SK-N-SH (cell line): ENCODE results near the gene NR3C1. TPM values are rescaled to one million over a fixed set of nuclear protein-coding genes. Genes with fewer than 3 reads are reported as not detected.

ENCODE experiments used
- CTCF ChIA-PET: fragments of 300-600, 350-600 bp; formaldehyde crosslinking; extraction: SDS; loops from one replicate; lab custom pipeline; 2021; lab: Yijun Ruan, JAX
- POLR2A ChIA-PET: fragments of 350-600 bp; sonication (Branson Sonifier 250); formaldehyde crosslinking; extraction: SDS; loops from one replicate; lab custom pipeline; 2020; ENCODE audit warnings: antibody characterized with exemption, inconsistent platforms; lab: Yijun Ruan, JAX
- DNase-seq: peaks from one replicate; pipeline ENCODE4 v3.0.0; 2012
- H2AFZ ChIP-seq: fragments of 200-600 bp; sonication (generic); 2 replicates; pipeline ENCODE4 v1.8.1; 2016; ENCODE audit warnings: antibody characterized with exemption, mild to moderate bottlenecking, low read depth
- H3F3A ChIP-seq: fragments of 200-600 bp; sonication (generic); replicated peaks from 2 replicates; pipeline ENCODE3; 2016; ENCODE audit warnings: antibody characterized with exemption, mild to moderate bottlenecking; ENCODE audit not compliant: insufficient read depth
- H3K27ac ChIP-seq, 2 experiments: fragments of 200-500 bp in 1 of 2; fragments of 200-600 bp in 1 of 2; sonication (Bioruptor generic) in 1 of 2; sonication (generic), shearing (Covaris generic) in 1 of 2; 2 replicates each; pipeline versions ENCODE4 v1.5.1 to v1.6.1; 2014 to 2016; ENCODE audit warnings: low read depth in 2 of 2, inconsistent platforms in 1 of 2, low read length in 1 of 2, mild to moderate bottlenecking in 1 of 2, mixed read lengths in 1 of 2
- H3K27me3 ChIP-seq: fragments of 200-600 bp; sonication (generic), shearing (Covaris generic); 2 replicates; pipeline ENCODE4 v1.6.1; 2016; ENCODE audit warnings: mixed run types; ENCODE audit not compliant: insufficient read depth
- H3K36me3 ChIP-seq, 2 experiments: fragments of 200-500 bp in 1 of 2; fragments of 200-600 bp in 1 of 2; sonication (Bioruptor generic) in 1 of 2; sonication (generic) in 1 of 2; replicated peaks in 1 of 2; 2 replicates each; pipeline versions ENCODE3 to v1.5.1; 2014 to 2016; ENCODE audit warnings: low read length in 1 of 2, mild to moderate bottlenecking in 1 of 2; ENCODE audit not compliant: insufficient read depth in 2 of 2, control insufficient read depth in 1 of 2
- H3K4me1 ChIP-seq, 2 experiments: fragments of 200-500 bp in 1 of 2; fragments of 200-600 bp in 1 of 2; sonication (Bioruptor generic) in 1 of 2; sonication (generic), shearing (Covaris generic) in 1 of 2; 2 replicates each; pipeline versions ENCODE4 v1.5.1 to v1.6.1; 2014 to 2016; ENCODE audit warnings: low read depth in 1 of 2, low read length in 1 of 2, mixed run types in 1 of 2; ENCODE audit not compliant: insufficient read depth in 2 of 2, control insufficient read depth in 1 of 2
- H3K4me2 ChIP-seq: fragments of 200-600 bp; sonication (generic), shearing (Covaris generic); 2 replicates; pipeline ENCODE4 v1.6.1; 2017; ENCODE audit warnings: mixed run types
- H3K4me3 ChIP-seq, 2 experiments: fragments of 200-500 bp in 1 of 2; fragments of 200-600 bp in 1 of 2; sonication (Bioruptor generic) in 1 of 2; sonication (generic), shearing (Covaris generic) in 1 of 2; 2 replicates each; pipeline versions ENCODE4 v1.5.1 to v1.8.1; 2014 to 2016; ENCODE audit warnings: low read depth in 2 of 2, inconsistent platforms in 1 of 2, low read length in 1 of 2, mild to moderate bottlenecking in 1 of 2, mixed read lengths in 1 of 2, moderate library complexity in 1 of 2
- H3K79me2 ChIP-seq: fragments of 200-600 bp; sonication (generic); 2 replicates; pipeline ENCODE4 v1.8.1; 2017; ENCODE audit warnings: mild to moderate bottlenecking; ENCODE audit not compliant: insufficient read depth
- H3K9ac ChIP-seq: fragments of 200-600 bp; sonication (generic); 2 replicates; pipeline ENCODE4 v1.6.1; 2017; ENCODE audit warnings: mixed run types
- H3K9me2 ChIP-seq: fragments of 200-600 bp; sonication (generic); 2 replicates; pipeline ENCODE4 v1.6.1; 2017; ENCODE audit warnings: mixed run types
- H3K9me3 ChIP-seq: fragments of 200-600 bp; sonication (generic); 2 replicates; pipeline ENCODE4 v1.6.1; 2017; ENCODE audit warnings: mixed run types, mild to moderate bottlenecking, moderate library complexity
- H4K20me1 ChIP-seq: fragments of 200-600 bp; sonication (generic); 2 replicates; pipeline ENCODE4 v1.6.1; 2017; ENCODE audit warnings: mild to moderate bottlenecking, mixed run types; ENCODE audit not compliant: insufficient read depth
- CHD2 ChIP-seq: fragments of 150-350 bp; IDR thresholded peaks from 2 replicates; pipeline ENCODE4 v1.6.1; 2018; ENCODE audit warnings: low read length; ENCODE audit not compliant: partially characterized antibody
- ELF1 ChIP-seq: IDR thresholded peaks from 2 replicates; pipeline ENCODE4 v1.4.0; 2012
- FOSL2 ChIP-seq: IDR thresholded peaks from 2 replicates; pipeline ENCODE4 v1.4.0; 2012; ENCODE audit warnings: low read depth, mild to moderate bottlenecking, moderate library complexity, borderline replicate concordance
- GABPA ChIP-seq: IDR thresholded peaks from 2 replicates; pipeline ENCODE4 v1.4.0; 2012; ENCODE audit warnings: low read depth, mild to moderate bottlenecking
- GATA2 ChIP-seq: sonication (generic); formaldehyde crosslinking; IDR thresholded peaks from 2 replicates; pipeline ENCODE4 v1.5.0; 2020; ENCODE audit warnings: mild to moderate bottlenecking, missing genetic modification reagents
- IRF3 ChIP-seq: fragments of 150-350 bp; IDR thresholded peaks from 2 replicates; pipeline ENCODE4 v1.6.1; 2016; ENCODE audit warnings: mild to moderate bottlenecking, low read depth, low read length
- MAX ChIP-seq: IDR thresholded peaks from 2 replicates; pipeline ENCODE4 v1.4.0; 2012; ENCODE audit warnings: low read depth
- MEF2A ChIP-seq: IDR thresholded peaks from 2 replicates; pipeline ENCODE4 v1.4.0; 2012; ENCODE audit warnings: low read depth, borderline replicate concordance
- MXI1 ChIP-seq: IDR thresholded peaks from 2 replicates; pipeline ENCODE4 v1.6.1; 2012; ENCODE audit warnings: mild to moderate bottlenecking, low read depth, low read length, improper control_type of control experiment
- NFIC ChIP-seq: IDR thresholded peaks from 2 replicates; pipeline ENCODE4 v1.4.0; 2012; ENCODE audit warnings: borderline replicate concordance
- NRF1 ChIP-seq: IDR thresholded peaks from 2 replicates; pipeline ENCODE4 v1.6.1; 2012; ENCODE audit warnings: low read depth, mild to moderate bottlenecking, low read length
- RAD21 ChIP-seq: IDR thresholded peaks from 2 replicates; pipeline ENCODE4 v1.6.1; 2012; ENCODE audit warnings: mild to moderate bottlenecking, low read length
- REST ChIP-seq: IDR thresholded peaks from 2 replicates; pipeline ENCODE4 v1.6.1; 2012; ENCODE audit warnings: mild to moderate bottlenecking, low read depth, low read length, moderate library complexity
- RFX5 ChIP-seq: IDR thresholded peaks from 2 replicates; pipeline ENCODE4 v1.6.1; 2012; ENCODE audit warnings: mild to moderate bottlenecking, improper control_type of control experiment, low read length
- RXRA ChIP-seq: IDR thresholded peaks from 2 replicates; pipeline ENCODE4 v1.4.0; 2012; ENCODE audit warnings: low read depth, mild to moderate bottlenecking, borderline replicate concordance
- SIN3A ChIP-seq: IDR thresholded peaks from 2 replicates; pipeline ENCODE4 v1.6.1; 2012; ENCODE audit warnings: low read depth, mild to moderate bottlenecking, low read length, moderate library complexity, borderline replicate concordance
- TEAD4 ChIP-seq: IDR thresholded peaks from 2 replicates; pipeline ENCODE4 v1.4.0; 2012; ENCODE audit warnings: mild to moderate bottlenecking, borderline replicate concordance; ENCODE audit not compliant: insufficient read depth
- USF1 ChIP-seq: IDR thresholded peaks from 2 replicates; pipeline ENCODE4 v1.4.0; 2012; ENCODE audit warnings: low read depth, borderline replicate concordance
- YY1 ChIP-seq: IDR thresholded peaks from 2 replicates; pipeline ENCODE4 v1.4.0; 2012; ENCODE audit warnings: low read depth, mild to moderate bottlenecking
- WGBS: methylation state at CpG from one replicate; pipeline ENCODE4 v1.1.6; 2017; ENCODE audit warnings: low lambda C conversion rate; 5-methylcytosine and 5-hydroxymethylcytosine counted together
- polyA plus RNA-seq, 3 experiments: library from polyadenylated mRNA; depleted of rRNA; stranded (reverse); fragments of >200 nt; gene quantifications; 2 replicates each; pipeline ENCODE4 v1.2.3, GENCODE V29; 2012

Gene NR3C1
- polyA plus RNA-seq, 1 of the 3 experiments (the other 2 are of a cell fraction) = 7.1 TPM

GRCh38 chr5:143433670-143434069 lies 30.2 kb upstream of the NR3C1 start:
- POLR2A ChIA-PET = no interaction called here

More at GRCh38 chr5:143433670-143434069, 30.2 kb upstream of the NR3C1 start:
- peaks cover 0 to 11% of the 10 kb centered on the region in 2 experiments; a peak in 2 of 4 replicates for H3K4me1 ChIP-seq
- H3K9ac ChIP-seq = no peak overlapping the region
- DNase-seq = no peak
- H2AFZ ChIP-seq = no peak overlapping the region
- no peaks in the 10 kb centered on the region for H4K20me1 ChIP-seq
- no peak overlapping the region for H3K4me3 ChIP-seq
- H3K27me3 ChIP-seq = no peaks in the 10 kb centered on the region
- H3K79me2 ChIP-seq = no peaks in the 10 kb centered on the region
- CTCF ChIA-PET = interaction anchor here (0.7 to 2.6 kb wide), 4 partner anchors 9 to 327 kb away, joined by 3 to 11 read pairs (median 3); partner anchors contain the start of gene NR3C1
- TF ChIP-seq IRF3 (no peak), MAX (no peak), RXRA (no peak), YY1 (no peak), RFX5 (no peak), TEAD4 (no peak), ELF1 (no peak), CHD2 (no peak), GATA2 (no peak), REST (no peak), MEF2A (no peak), GABPA (no peak), MXI1 (no peak), NRF1 (no peak), NFIC (no peak), FOSL2 (no peak), RAD21 (no peak), SIN3A (no peak), USF1 (no peak)
- H3K9me3 ChIP-seq = no peaks in the 10 kb centered on the region
- no peaks in the 10 kb centered on the region for H3K36me3 ChIP-seq
- peak overlapping the region in 1 of 2 experiments; percentile 1; a peak in 1 of 4 replicates for H3K27ac ChIP-seq
- no peaks in the 10 kb centered on the region for H3F3A ChIP-seq
- H3K4me2 ChIP-seq = no peak overlapping the region
- 100% methylated on average over 2 of the region's 2 CpGs for WGBS
- H3K9me2 ChIP-seq = no peaks in the 10 kb centered on the region
